GM21528 (cell line): ENCODE measurements around the gene BYSL.
"Not testable (repeated sequence)": the region's sequence is repeated elsewhere in the genome, so short reads cannot be mapped to it uniquely, and the experiment has no call there.

ENCODE experiments used
- ATAC-seq: cut with Tn5 transposase; IDR thresholded peaks from one replicate; pipeline ENCODE4 v1.9.1; 2021; ENCODE audit warnings: mild to moderate bottlenecking, moderate library complexity; ENCODE audit not compliant: unreplicated experiment, low FRiP score

The BYSL gene

GRCh38 chr6:41941280-41942066 lies 20.2 kb downstream of the BYSL start, which contains the start of gene CCND3:
TSS of gene CCND3 (minus strand) at chr6:41941808. CDS start at chr6:41941649, 159 bp downstream.
- peak; percentile 85 for ATAC-seq

- no peak for ATAC-seq
Measured at GRCh38 chr6:41942067-41942851, 21.0 kb downstream of the BYSL start.

- ATAC-seq: not testable (repeated sequence)
Measured at GRCh38 chr6:41942882-41943281, 21.6 kb downstream of the BYSL start.

- ATAC-seq: no peak
Measured at GRCh38 chr6:41943456-41943855, 22.2 kb downstream of the BYSL start.

- ATAC-seq: no peak
Measured at GRCh38 chr6:41947581-41948220, 26.4 kb downstream of the BYSL start.

GRCh38 chr6:41954668-41955067 lies 33.4 kb downstream of the BYSL start:
- ATAC-seq: no peak

- no peak for ATAC-seq
Measured at GRCh38 chr6:41955412-41955811, 34.1 kb downstream of the BYSL start.

- ATAC-seq: no peak
Measured at GRCh38 chr6:41957117-41957516, 35.8 kb downstream of the BYSL start.

- ATAC-seq: no peak
Measured at GRCh38 chr6:41958022-41958856, 36.9 kb downstream of the BYSL start.

GRCh38 chr6:41960028-41960427 lies 38.7 kb downstream of the BYSL start:
- ATAC-seq: no peak

- no peak for ATAC-seq
Measured at GRCh38 chr6:41963371-41963770, 42.1 kb downstream of the BYSL start.

- ATAC-seq: no peak
Measured at GRCh38 chr6:41964201-41964887, 43.0 kb downstream of the BYSL start.

- no peak for ATAC-seq
Measured at GRCh38 chr6:41965429-41966213, 44.3 kb downstream of the BYSL start.

- ATAC-seq: no peak
Measured at GRCh38 chr6:41966214-41966920, 45.1 kb downstream of the BYSL start.

GRCh38 chr6:41966961-41967311 lies 45.6 kb downstream of the BYSL start:
- ATAC-seq: no peak

- no peak for ATAC-seq
Measured at GRCh38 chr6:41967312-41968287, 46.3 kb downstream of the BYSL start.

GRCh38 chr6:41970436-41970846 lies 49.1 kb downstream of the BYSL start:
- no peak for ATAC-seq
